Tibial artery (tissue), 4 donors: Measurements from ENCODE around the gene SEC11A.
A peak's percentile ranks its signal among the peaks of the same experiment; 100 is the strongest.

Source experiments
- DNase-seq, 2 donors: peaks; one replicate each; pipeline ENCODE4 v3.0.0-alpha.2; 2019
- H3K27ac ChIP-seq, 2 donors: fragments of 200-600 bp; sonication (generic) in 1 of 2; 1 replicate in 1 of 2; 2 replicates in 1 of 2; pipeline ENCODE4 v1.5.1; 2018 to 2019; ENCODE audit warnings: mild to moderate bottlenecking in 1 of 2
- H3K27me3 ChIP-seq, 2 donors: fragments of 200-600 bp; sonication (generic) in 1 of 2; one replicate each; pipeline versions ENCODE4 v1.5.1 to v1.6.0; 2016 to 2019
- H3K36me3 ChIP-seq, 3 donors: fragments of 200-600 bp; sonication (generic) in 2 of 3; one replicate each; pipeline ENCODE4 v1.5.1; 2016 to 2019; ENCODE audit warnings: mild to moderate bottlenecking in 2 of 3
- H3K4me1 ChIP-seq, 4 donors: fragments of 200-600 bp; sonication (generic) in 2 of 4; 1 replicate in 3 of 4; 2 replicates in 1 of 4; pipeline ENCODE4 v1.5.1; 2016 to 2019
- H3K4me3 ChIP-seq, 2 donors: fragments of 200-600 bp; sonication (generic) in 1 of 2; 1 replicate in 1 of 2; 2 replicates in 1 of 2; pipeline ENCODE4 v1.5.1; 2018 to 2019; ENCODE audit warnings: mild to moderate bottlenecking in 2 of 2
- H3K9me3 ChIP-seq, 3 donors: fragments of 200-600 bp; sonication (generic) in 1 of 3; one replicate each; pipeline ENCODE4 v1.5.1; 2016 to 2019
- intact Hi-C: fragments of 100-400 bp; cut with DNase I; formaldehyde crosslinking; loops from one replicate; pipeline ENCODE4 v1.15.0; 2023; ENCODE audit warnings: low total_unique reads
- TF ChIP-seq, protein P1 (sequence below), 2 experiments: fragments of 200-600 bp in 1 of 2; fragments of 450-650 bp in 1 of 2; IDR thresholded peaks; one replicate each; pipeline ENCODE4 v1.5.1; 2017 to 2019; ENCODE audit warnings: antibody characterized with exemption in 2 of 2, mild to moderate bottlenecking in 1 of 2, moderate library complexity in 1 of 2

Gene SEC11A

DNA sequence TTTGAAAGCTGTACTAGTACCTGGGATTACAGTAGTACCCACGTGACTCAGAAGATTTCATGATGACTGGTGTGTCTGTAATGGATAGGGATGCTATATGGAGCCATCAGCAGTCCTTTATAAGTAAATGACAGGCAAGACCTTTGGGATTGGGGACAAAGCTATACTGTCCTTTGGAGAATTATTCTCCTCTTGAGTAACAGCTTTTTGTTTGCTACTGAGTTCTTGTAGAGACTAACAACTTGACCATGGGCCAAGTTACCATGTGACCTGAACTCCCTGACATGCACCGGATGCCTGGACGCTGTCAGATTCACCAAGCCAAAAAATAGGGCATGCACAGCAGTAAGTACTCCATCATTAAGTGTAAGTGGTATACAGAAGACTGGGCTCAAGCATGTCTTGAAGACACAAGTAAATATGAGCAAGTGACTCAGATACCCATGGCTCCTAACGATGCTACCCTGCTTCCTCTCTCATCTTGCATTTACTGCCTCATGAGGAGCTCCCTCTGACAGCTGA, 12.9 kb downstream of the SEC11A start:
- DNase-seq, result peak; percentile 69 to 74
- TF ChIP-seq, protein P1, sequence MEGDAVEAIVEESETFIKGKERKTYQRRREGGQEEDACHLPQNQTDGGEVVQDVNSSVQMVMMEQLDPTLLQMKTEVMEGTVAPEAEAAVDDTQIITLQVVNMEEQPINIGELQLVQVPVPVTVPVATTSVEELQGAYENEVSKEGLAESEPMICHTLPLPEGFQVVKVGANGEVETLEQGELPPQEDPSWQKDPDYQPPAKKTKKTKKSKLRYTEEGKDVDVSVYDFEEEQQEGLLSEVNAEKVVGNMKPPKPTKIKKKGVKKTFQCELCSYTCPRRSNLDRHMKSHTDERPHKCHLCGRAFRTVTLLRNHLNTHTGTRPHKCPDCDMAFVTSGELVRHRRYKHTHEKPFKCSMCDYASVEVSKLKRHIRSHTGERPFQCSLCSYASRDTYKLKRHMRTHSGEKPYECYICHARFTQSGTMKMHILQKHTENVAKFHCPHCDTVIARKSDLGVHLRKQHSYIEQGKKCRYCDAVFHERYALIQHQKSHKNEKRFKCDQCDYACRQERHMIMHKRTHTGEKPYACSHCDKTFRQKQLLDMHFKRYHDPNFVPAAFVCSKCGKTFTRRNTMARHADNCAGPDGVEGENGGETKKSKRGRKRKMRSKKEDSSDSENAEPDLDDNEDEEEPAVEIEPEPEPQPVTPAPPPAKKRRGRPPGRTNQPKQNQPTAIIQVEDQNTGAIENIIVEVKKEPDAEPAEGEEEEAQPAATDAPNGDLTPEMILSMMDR (IDR thresholded peaks at IDR 0.05), result no peak

GRCh38 chr15:84699538-84700191, 16.3 kb downstream of the SEC11A start:
- Histone ChIP-seq H3K4me3 (no peak overlapping the region), H3K36me3 (no peaks in the 10 kb centered on the region), H3K27me3 (no peaks in the 10 kb centered on the region), H3K27ac (no peak overlapping the region), H3K4me1 (peaks cover 0 to 37% (median 10%) of the 10 kb centered on the region in 4 donors), H3K9me3 (no peaks in the 10 kb centered on the region)
- TF ChIP-seq, protein P1 (IDR thresholded peaks at IDR 0.05), result no peak
- no peak for DNase-seq
- intact Hi-C loops, result no loop called here

More for the DNA sequence above, 12.9 kb downstream of the SEC11A start:
- H3K4me1 ChIP-seq, result peaks cover 0 to 20% (median 10%) of the 10 kb centered on the region in 4 donors
- H3K27ac ChIP-seq, result peak overlapping the region; percentile 11 to 20
- H3K4me3 ChIP-seq, result no peak overlapping the region
- H3K9me3 ChIP-seq, result no peaks in the 10 kb centered on the region
- intact Hi-C loops, result no loop called here
- H3K27me3 ChIP-seq, result no peaks in the 10 kb centered on the region
- no peaks in the 10 kb centered on the region for H3K36me3 ChIP-seq

DNA sequence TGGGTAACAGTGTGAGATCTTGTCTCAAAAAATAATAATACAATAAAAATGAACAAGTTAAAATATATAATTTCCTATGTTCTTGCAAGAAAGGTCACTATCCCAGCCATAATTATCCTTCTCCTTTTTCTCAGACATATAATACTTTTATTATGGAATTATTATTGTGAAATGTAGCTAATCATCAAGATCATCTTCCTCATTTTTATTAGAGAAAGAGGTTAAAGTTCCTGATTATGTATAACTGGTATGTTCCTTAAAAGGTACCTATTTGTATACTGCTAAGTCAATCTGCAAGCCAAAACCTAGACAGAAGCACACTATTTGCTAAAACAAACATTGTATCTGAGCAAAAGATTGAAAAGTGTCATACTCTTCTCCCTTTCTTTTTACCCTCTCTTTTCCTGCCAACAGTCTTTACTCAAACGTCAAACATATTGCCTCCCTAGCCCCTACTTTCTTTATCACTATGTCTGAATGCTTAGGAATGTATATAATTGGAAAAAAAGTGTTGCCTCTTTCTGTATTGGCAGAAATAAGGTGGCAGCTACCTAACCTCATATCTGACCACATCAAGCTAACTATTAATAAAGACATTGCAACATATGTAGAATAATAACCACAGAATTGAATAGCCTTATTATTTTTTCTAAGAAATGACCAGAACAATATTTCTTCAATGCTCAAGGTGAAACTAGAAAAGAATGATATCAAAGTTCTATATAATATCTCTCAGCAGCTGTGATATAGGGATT, 18.5 kb downstream of the SEC11A start:
- Histone ChIP-seq H3K4me1 (peaks cover 0 to 24% (median 2%) of the 10 kb centered on the region in 4 donors), H3K36me3 (no peaks in the 10 kb centered on the region), H3K27ac (no peak overlapping the region), H3K27me3 (no peaks in the 10 kb centered on the region), H3K9me3 (no peaks in the 10 kb centered on the region), H3K4me3 (no peak overlapping the region)
- no peak for DNase-seq
- TF ChIP-seq, protein P1 (IDR thresholded peaks at IDR 0.05), result no peak
- intact Hi-C loops, result no loop called here

- TF ChIP-seq, protein P1 (IDR thresholded peaks at IDR 0.05), result no peak
- Histone ChIP-seq H3K4me3 (no peak overlapping the region), H3K36me3 (no peaks in the 10 kb centered on the region), H3K27me3 (no peaks in the 10 kb centered on the region), H3K27ac (no peak overlapping the region), H3K4me1 (peaks cover 0 to 21% (median 2%) of the 10 kb centered on the region in 4 donors), H3K9me3 (no peaks in the 10 kb centered on the region)
- DNase-seq, result no peak
- intact Hi-C loops, result no loop called here
These were observed 19.2 kb downstream of the SEC11A start for GRCh38 chr15:84696757-84697156.

DNA sequence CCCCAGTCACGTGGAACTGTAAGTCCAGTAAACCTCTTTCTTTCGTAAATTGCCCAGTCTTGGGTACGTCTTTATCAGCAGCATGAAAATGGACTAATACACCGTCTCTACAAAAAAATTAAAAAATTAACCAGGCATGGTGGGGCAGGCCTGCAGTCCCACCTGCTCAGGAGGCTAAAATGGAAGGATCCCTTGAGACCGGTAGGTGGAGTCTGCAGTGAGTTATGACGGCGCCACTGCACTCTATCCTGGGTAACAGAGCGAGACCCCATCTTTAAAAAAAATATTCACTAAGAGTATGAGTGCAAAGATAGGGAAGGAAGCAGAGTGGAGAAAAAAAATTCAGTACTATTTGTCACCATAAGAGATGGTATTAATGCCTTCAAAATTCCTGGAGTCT, 25.6 kb downstream of the SEC11A start:
- intact Hi-C loops, result no loop called here
- TF ChIP-seq, protein P1 (IDR thresholded peaks at IDR 0.05), result no peak
- H3K27ac ChIP-seq, result no peak overlapping the region
- H3K36me3 ChIP-seq, result peaks cover 20 to 34% (median 27%) of the 10 kb centered on the region in 3 donors
- H3K27me3 ChIP-seq, result no peaks in the 10 kb centered on the region
- H3K4me3 ChIP-seq, result no peak overlapping the region
- no peaks in the 10 kb centered on the region for H3K4me1 ChIP-seq
- no peak for DNase-seq
- no peaks in the 10 kb centered on the region for H3K9me3 ChIP-seq
